Measurements from ENCODE around the gene RHOC. TPM values are rescaled to one million over a fixed set of nuclear protein-coding genes. Genes with fewer than 3 reads are reported as not detected.

RHOC gene
- polyA plus RNA-seq, 1 of the 3 experiments (the other 2 are of a cell fraction) = 1,028 TPM

DNA sequence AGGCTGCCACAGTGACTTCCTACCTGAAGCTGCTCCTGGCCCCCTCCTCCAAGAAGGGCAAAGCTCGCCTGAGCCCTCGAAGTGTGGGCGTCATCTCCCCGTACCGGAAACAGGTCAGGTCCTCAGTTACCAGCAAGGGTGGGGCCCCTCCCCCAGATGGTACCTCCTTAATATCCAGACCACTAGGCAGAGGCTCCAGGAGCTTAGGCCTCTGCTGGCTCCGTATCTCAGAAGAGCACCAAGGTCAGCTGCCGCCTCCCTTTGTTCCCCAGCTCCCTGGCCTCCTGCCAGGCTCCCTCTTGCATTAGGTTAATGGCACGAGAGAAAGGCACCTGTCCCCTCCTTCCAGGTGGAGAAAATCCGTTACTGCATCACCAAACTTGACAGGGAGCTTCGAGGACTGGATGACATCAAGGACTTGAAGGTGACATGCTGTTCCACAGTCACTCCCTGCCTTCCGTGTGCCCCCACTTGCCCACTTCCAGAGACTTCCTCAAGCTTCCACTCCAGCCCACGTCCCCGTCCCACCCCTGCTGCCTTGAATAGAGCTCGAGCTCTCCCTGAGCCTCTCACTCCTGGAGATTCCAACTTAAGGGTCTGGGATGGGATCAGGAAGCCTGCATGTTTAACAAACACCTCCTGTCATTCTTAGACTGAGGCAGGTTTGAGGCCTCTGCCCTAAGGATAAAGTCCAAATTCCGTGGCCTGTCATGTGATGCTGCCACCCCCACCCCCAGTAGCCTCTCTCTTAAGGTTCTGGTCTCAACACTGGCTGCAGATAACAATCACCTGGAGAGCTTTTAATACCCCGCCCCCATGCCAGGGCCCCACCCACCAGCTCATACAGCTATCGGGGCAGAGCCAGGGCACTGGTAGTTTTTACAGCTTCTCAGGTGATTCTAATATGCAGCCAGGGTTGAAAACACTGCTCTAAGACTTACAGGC, 8.3 kb downstream of the RHOC start:
- Histone ChIP-seq H3K9ac (no peak overlapping the region), H3K79me2 (ENCODE audit: insufficient read depth) (peaks cover 11% of the 10 kb centered on the region), H3K9me3 (no peaks in the 10 kb centered on the region), H3K27ac (ENCODE audit: low read depth in 2 of 2, low read length in 1 of 2) (peak overlapping the region in 1 of 2 experiments; percentile 90; a peak in 3 of 4 replicates), H3K36me3 (replicated peaks in 1 of 2; ENCODE audit: control insufficient read depth in 1 of 2, insufficient read depth in 2 of 2, low read length in 1 of 2) (peaks cover 21 to 70% of the 10 kb centered on the region in 2 experiments), H4K20me1 (ENCODE audit: insufficient read depth) (peaks cover under 1% of the 10 kb centered on the region), H3K4me3 (ENCODE audit: low read depth in 2 of 2, low read length in 1 of 2) (no peak overlapping the region), H3F3A (replicated peaks; ENCODE audit: insufficient read depth) (peaks cover 40% of the 10 kb centered on the region), H2AFZ (ENCODE audit: low read depth) (no peak overlapping the region), H3K4me2 (no peak overlapping the region), H3K27me3 (ENCODE audit: insufficient read depth) (no peaks in the 10 kb centered on the region), H3K4me1 (ENCODE audit: control insufficient read depth in 1 of 2, insufficient read depth in 2 of 2, low read depth in 1 of 2, low read length in 1 of 2) (peaks cover 27 to 36% of the 10 kb centered on the region in 2 experiments; a peak in 3 of 4 replicates), H3K9me2 (no peaks in the 10 kb centered on the region)
- no peak for DNase-seq
- CTCF ChIA-PET = interaction anchor here (0.9 to 4.4 kb wide), 5 partner anchors 9 to 308 kb away, joined by 3 to 21 read pairs (median 7); a partner anchor contains a TSS
- TF ChIP-seq RAD21 (IDR thresholded peaks at IDR 0.05; ENCODE audit: low read length) (no peak), GATA2 (CRISPR knock-in tag; IDR thresholded peaks at IDR 0.05) (no peak), MXI1 (IDR thresholded peaks at IDR 0.05; ENCODE audit: low read depth, low read length) (no peak), EZH2phosphoT487 (IDR thresholded peaks at IDR 0.05; ENCODE audit: borderline replicate concordance, low read depth) (no peak), EP300 (IDR thresholded peaks at IDR 0.05; ENCODE audit: borderline replicate concordance in 1 of 2, low read depth in 1 of 2, low read length in 1 of 2) (no peak), POLR2AphosphoS5 (IDR thresholded peaks at IDR 0.05; ENCODE audit: low read depth, low read length) (no peak), RFX5 (IDR thresholded peaks at IDR 0.05; ENCODE audit: low read length) (no peak), YY1 (IDR thresholded peaks at IDR 0.05; ENCODE audit: low read depth) (no peak), FOXM1 (IDR thresholded peaks at IDR 0.05; ENCODE audit: low read depth) (no peak), ELF1 (IDR thresholded peaks at IDR 0.05) (no peak), SMC3 (IDR thresholded peaks at IDR 0.05; ENCODE audit: low read depth, low read length) (no peak)
- TF ChIP-seq, protein P1, sequence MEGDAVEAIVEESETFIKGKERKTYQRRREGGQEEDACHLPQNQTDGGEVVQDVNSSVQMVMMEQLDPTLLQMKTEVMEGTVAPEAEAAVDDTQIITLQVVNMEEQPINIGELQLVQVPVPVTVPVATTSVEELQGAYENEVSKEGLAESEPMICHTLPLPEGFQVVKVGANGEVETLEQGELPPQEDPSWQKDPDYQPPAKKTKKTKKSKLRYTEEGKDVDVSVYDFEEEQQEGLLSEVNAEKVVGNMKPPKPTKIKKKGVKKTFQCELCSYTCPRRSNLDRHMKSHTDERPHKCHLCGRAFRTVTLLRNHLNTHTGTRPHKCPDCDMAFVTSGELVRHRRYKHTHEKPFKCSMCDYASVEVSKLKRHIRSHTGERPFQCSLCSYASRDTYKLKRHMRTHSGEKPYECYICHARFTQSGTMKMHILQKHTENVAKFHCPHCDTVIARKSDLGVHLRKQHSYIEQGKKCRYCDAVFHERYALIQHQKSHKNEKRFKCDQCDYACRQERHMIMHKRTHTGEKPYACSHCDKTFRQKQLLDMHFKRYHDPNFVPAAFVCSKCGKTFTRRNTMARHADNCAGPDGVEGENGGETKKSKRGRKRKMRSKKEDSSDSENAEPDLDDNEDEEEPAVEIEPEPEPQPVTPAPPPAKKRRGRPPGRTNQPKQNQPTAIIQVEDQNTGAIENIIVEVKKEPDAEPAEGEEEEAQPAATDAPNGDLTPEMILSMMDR (IDR thresholded peaks at IDR 0.05) = no peak
- TF ChIP-seq, protein P2, sequence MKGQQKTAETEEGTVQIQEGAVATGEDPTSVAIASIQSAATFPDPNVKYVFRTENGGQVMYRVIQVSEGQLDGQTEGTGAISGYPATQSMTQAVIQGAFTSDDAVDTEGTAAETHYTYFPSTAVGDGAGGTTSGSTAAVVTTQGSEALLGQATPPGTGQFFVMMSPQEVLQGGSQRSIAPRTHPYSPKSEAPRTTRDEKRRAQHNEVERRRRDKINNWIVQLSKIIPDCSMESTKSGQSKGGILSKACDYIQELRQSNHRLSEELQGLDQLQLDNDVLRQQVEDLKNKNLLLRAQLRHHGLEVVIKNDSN (IDR thresholded peaks at IDR 0.05; ENCODE audit: borderline replicate concordance, low read depth) = no peak
- TF ChIP-seq, protein P3, sequence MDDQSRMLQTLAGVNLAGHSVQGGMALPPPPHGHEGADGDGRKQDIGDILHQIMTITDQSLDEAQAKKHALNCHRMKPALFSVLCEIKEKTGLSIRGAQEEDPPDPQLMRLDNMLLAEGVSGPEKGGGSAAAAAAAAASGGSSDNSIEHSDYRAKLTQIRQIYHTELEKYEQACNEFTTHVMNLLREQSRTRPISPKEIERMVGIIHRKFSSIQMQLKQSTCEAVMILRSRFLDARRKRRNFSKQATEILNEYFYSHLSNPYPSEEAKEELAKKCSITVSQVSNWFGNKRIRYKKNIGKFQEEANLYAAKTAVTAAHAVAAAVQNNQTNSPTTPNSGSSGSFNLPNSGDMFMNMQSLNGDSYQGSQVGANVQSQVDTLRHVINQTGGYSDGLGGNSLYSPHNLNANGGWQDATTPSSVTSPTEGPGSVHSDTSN (IDR thresholded peaks at IDR 0.05) = no peak
- TF ChIP-seq, protein P4, sequence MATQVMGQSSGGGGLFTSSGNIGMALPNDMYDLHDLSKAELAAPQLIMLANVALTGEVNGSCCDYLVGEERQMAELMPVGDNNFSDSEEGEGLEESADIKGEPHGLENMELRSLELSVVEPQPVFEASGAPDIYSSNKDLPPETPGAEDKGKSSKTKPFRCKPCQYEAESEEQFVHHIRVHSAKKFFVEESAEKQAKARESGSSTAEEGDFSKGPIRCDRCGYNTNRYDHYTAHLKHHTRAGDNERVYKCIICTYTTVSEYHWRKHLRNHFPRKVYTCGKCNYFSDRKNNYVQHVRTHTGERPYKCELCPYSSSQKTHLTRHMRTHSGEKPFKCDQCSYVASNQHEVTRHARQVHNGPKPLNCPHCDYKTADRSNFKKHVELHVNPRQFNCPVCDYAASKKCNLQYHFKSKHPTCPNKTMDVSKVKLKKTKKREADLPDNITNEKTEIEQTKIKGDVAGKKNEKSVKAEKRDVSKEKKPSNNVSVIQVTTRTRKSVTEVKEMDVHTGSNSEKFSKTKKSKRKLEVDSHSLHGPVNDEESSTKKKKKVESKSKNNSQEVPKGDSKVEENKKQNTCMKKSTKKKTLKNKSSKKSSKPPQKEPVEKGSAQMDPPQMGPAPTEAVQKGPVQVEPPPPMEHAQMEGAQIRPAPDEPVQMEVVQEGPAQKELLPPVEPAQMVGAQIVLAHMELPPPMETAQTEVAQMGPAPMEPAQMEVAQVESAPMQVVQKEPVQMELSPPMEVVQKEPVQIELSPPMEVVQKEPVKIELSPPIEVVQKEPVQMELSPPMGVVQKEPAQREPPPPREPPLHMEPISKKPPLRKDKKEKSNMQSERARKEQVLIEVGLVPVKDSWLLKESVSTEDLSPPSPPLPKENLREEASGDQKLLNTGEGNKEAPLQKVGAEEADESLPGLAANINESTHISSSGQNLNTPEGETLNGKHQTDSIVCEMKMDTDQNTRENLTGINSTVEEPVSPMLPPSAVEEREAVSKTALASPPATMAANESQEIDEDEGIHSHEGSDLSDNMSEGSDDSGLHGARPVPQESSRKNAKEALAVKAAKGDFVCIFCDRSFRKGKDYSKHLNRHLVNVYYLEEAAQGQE (IDR thresholded peaks at IDR 0.05; ENCODE audit: low read depth, low read length) = no peak
- POLR2A ChIA-PET = interaction anchor here (1.1 kb wide), 1 partner anchor 24 kb away, joined by 6 read pairs; the partner anchor contains the start of gene MOV10
- WGBS (ENCODE audit: low lambda C conversion rate) = 82% methylated on average over 15 of the region's 17 CpGs

Data from SK-N-SH (cell line).